Parathyroid adenoma (tissue), 2 donors: ENCODE measurements around the gene SETD9.

Experiments used
- H2AFZ ChIP-seq: fragments of 300-600 bp; sonication (generic); one replicate; pipeline ENCODE4 v1.7.0; 2017; ENCODE audit warnings: antibody characterized with exemption, mild to moderate bottlenecking
- H3K27ac ChIP-seq: fragments of 300-600 bp; sonication (generic); one replicate; pipeline ENCODE4 v1.7.0; 2017
- H3K27me3 ChIP-seq: fragments of 300-600 bp; sonication (generic); one replicate; pipeline ENCODE4 v1.7.0; 2017; ENCODE audit warnings: low read length; ENCODE audit not compliant: control insufficient read depth, insufficient read depth
- H3K36me3 ChIP-seq: fragments of 300-600 bp; sonication (generic); one replicate; pipeline ENCODE4 v1.7.0; 2017; ENCODE audit warnings: low read length; ENCODE audit not compliant: control insufficient read depth, insufficient read depth
- H3K4me1 ChIP-seq: fragments of 300-600 bp; sonication (generic); one replicate; pipeline ENCODE4 v1.7.0; 2017; ENCODE audit warnings: control low read depth
- H3K4me2 ChIP-seq: fragments of 300-600 bp; sonication (generic); one replicate; pipeline ENCODE4 v1.7.0; 2017; ENCODE audit warnings: low read length
- H3K4me3 ChIP-seq: fragments of 300-600 bp; sonication (generic); one replicate; pipeline ENCODE4 v1.7.0; 2017; ENCODE audit warnings: low read depth, low read length
- H3K79me2 ChIP-seq: fragments of 300-600 bp; sonication (generic); one replicate; pipeline ENCODE4 v1.7.0; 2017; ENCODE audit warnings: control low read depth
- H3K9ac ChIP-seq: fragments of 300-600 bp; sonication (generic); one replicate; pipeline ENCODE4 v1.7.0; 2017; ENCODE audit warnings: mild to moderate bottlenecking
- H3K9me3 ChIP-seq: fragments of 300-600 bp; sonication (generic); one replicate; pipeline ENCODE4 v1.7.0; 2017; ENCODE audit warnings: low read length; ENCODE audit not compliant: control insufficient read depth
- CTCF ChIP-seq: fragments of 300-600 bp; sonication (generic); IDR thresholded peaks from one replicate; pipeline ENCODE4 v1.7.0; 2017; ENCODE audit warnings: antibody characterized with exemption, mild to moderate bottlenecking
- donor health status: primary hyperparathyroidism.

SETD9 gene

GRCh38 chr5:56873056-56873455, 36.3 kb upstream of the SETD9 start:
- no peak overlapping the region for H3K9ac ChIP-seq
- H3K4me3 ChIP-seq = no peak overlapping the region
- H2AFZ ChIP-seq = no peak overlapping the region
- no peaks in the 10 kb centered on the region for H3K36me3 ChIP-seq
- no peak for TF ChIP-seq CTCF
- H3K79me2 ChIP-seq = no peaks in the 10 kb centered on the region
- no peaks in the 10 kb centered on the region for H3K27me3 ChIP-seq
- H3K4me1 ChIP-seq = no peaks in the 10 kb centered on the region
- H3K27ac ChIP-seq = no peak overlapping the region
- no peak overlapping the region for H3K4me2 ChIP-seq
- H3K9me3 ChIP-seq = no peaks in the 10 kb centered on the region

GRCh38 chr5:56876327-56876726, 33.1 kb upstream of the SETD9 start:
- Histone ChIP-seq H3K9me3 (no peaks in the 10 kb centered on the region), H3K36me3 (no peaks in the 10 kb centered on the region)

GRCh38 chr5:56881571-56881970, 27.8 kb upstream of the SETD9 start:
- TF ChIP-seq CTCF = no peak
- Histone ChIP-seq H3K27ac (no peak overlapping the region), H3K4me3 (no peak overlapping the region), H2AFZ (no peak overlapping the region), H3K27me3 (no peaks in the 10 kb centered on the region), H3K79me2 (no peaks in the 10 kb centered on the region), H3K4me1 (no peaks in the 10 kb centered on the region), H3K9ac (no peak overlapping the region), H3K4me2 (no peak overlapping the region), H3K9me3 (no peaks in the 10 kb centered on the region), H3K36me3 (no peaks in the 10 kb centered on the region)

More at GRCh38 chr5:56876327-56876726, 33.1 kb upstream of the SETD9 start:
- Histone ChIP-seq H3K79me2 (no peaks in the 10 kb centered on the region), H2AFZ (no peak overlapping the region), H3K27me3 (no peaks in the 10 kb centered on the region), H3K4me3 (no peak overlapping the region), H3K4me2 (no peak overlapping the region), H3K9ac (no peak overlapping the region), H3K27ac (no peak overlapping the region), H3K4me1 (no peaks in the 10 kb centered on the region)
- no peak for TF ChIP-seq CTCF

GRCh38 chr5:56893251-56893951, 16.0 kb upstream of the SETD9 start:
- TF ChIP-seq CTCF = no peak
- Histone ChIP-seq H3K27ac (no peak overlapping the region), H3K9ac (no peak overlapping the region), H3K4me3 (no peak overlapping the region), H3K9me3 (no peaks in the 10 kb centered on the region), H3K4me1 (no peaks in the 10 kb centered on the region), H3K79me2 (no peaks in the 10 kb centered on the region), H3K27me3 (no peaks in the 10 kb centered on the region), H3K36me3 (no peaks in the 10 kb centered on the region), H3K4me2 (no peak overlapping the region), H2AFZ (no peak overlapping the region)

- no peak overlapping the region for H2AFZ ChIP-seq
- H3K4me2 ChIP-seq = no peak overlapping the region
- no peaks in the 10 kb centered on the region for H3K79me2 ChIP-seq
- H3K9me3 ChIP-seq = no peaks in the 10 kb centered on the region
- TF ChIP-seq CTCF = no peak
- H3K27me3 ChIP-seq = no peaks in the 10 kb centered on the region
- H3K27ac ChIP-seq = no peak overlapping the region
- no peak overlapping the region for H3K4me3 ChIP-seq
- no peaks in the 10 kb centered on the region for H3K36me3 ChIP-seq
- H3K4me1 ChIP-seq = no peaks in the 10 kb centered on the region
- no peak overlapping the region for H3K9ac ChIP-seq
Observed at GRCh38 chr5:56896763-56897162, 12.6 kb upstream of the SETD9 start.
